ENCODE data around the gene SMIM15.

Gene SMIM15

GRCh38 chr5:61151893-61152292 lies 10.4 kb downstream of the SMIM15 start:
- no peak for DNase-seq (ENCODE audit: low read depth)
- TF ChIP-seq CTCF (IDR thresholded peaks at IDR 0.05; ENCODE audit: low read depth, low read length) (no peak), POLR2A (IDR thresholded peaks at IDR 0.05; ENCODE audit: extremely low read depth, insufficient read length) (no peak), MYC (IDR thresholded peaks at IDR 0.05; ENCODE audit: low read depth, low read length) (no peak), MAX (IDR thresholded peaks at IDR 0.05; ENCODE audit: low read depth, low read length) (no peak)
- no peak overlapping the region for H3K4me3 ChIP-seq (ENCODE audit: low read depth, low read length)

- DNase-seq (ENCODE audit: low read depth) = no peak
- TF ChIP-seq MAX (IDR thresholded peaks at IDR 0.05; ENCODE audit: low read depth, low read length) (no peak), POLR2A (IDR thresholded peaks at IDR 0.05; ENCODE audit: extremely low read depth, insufficient read length) (no peak), MYC (IDR thresholded peaks at IDR 0.05; ENCODE audit: low read depth, low read length) (no peak), CTCF (IDR thresholded peaks at IDR 0.05; ENCODE audit: low read depth, low read length) (no peak)
- no peak overlapping the region for H3K4me3 ChIP-seq (ENCODE audit: low read depth, low read length)
Observed at GRCh38 chr5:61148515-61148914, 13.8 kb downstream of the SMIM15 start.

- no peak for DNase-seq (ENCODE audit: low read depth)
- H3K4me3 ChIP-seq (ENCODE audit: low read depth, low read length) = no peak overlapping the region
- TF ChIP-seq CTCF (IDR thresholded peaks at IDR 0.05; ENCODE audit: low read depth, low read length) = no peak
Observed at GRCh38 chr5:61142811-61143210, 19.5 kb downstream of the SMIM15 start.

GRCh38 chr5:61142391-61142790 lies 19.9 kb downstream of the SMIM15 start:
- TF ChIP-seq MAX (IDR thresholded peaks at IDR 0.05; ENCODE audit: low read depth, low read length) (no peak), CTCF (IDR thresholded peaks at IDR 0.05; ENCODE audit: low read depth, low read length) (no peak), MYC (IDR thresholded peaks at IDR 0.05; ENCODE audit: low read depth, low read length) (no peak)
- H3K4me3 ChIP-seq (ENCODE audit: low read depth, low read length) = no peak overlapping the region
- no peak for DNase-seq (ENCODE audit: low read depth)

GRCh38 chr5:61141801-61142200 lies 20.5 kb downstream of the SMIM15 start:
- TF ChIP-seq POLR2A (IDR thresholded peaks at IDR 0.05; ENCODE audit: extremely low read depth, insufficient read length) (no peak), MYC (IDR thresholded peaks at IDR 0.05; ENCODE audit: low read depth, low read length) (no peak), MAX (IDR thresholded peaks at IDR 0.05; ENCODE audit: low read depth, low read length) (no peak), CTCF (IDR thresholded peaks at IDR 0.05; ENCODE audit: low read depth, low read length) (no peak)
- DNase-seq (ENCODE audit: low read depth) = no peak
- H3K4me3 ChIP-seq (ENCODE audit: low read depth, low read length) = no peak overlapping the region

GRCh38 chr5:61139931-61140330 lies 22.3 kb downstream of the SMIM15 start:
- TF ChIP-seq CTCF (IDR thresholded peaks at IDR 0.05; ENCODE audit: low read depth, low read length) = no peak

More at GRCh38 chr5:61139931-61140330, 22.3 kb downstream of the SMIM15 start:
- no peak overlapping the region for H3K4me3 ChIP-seq (ENCODE audit: low read depth, low read length)
- DNase-seq (ENCODE audit: low read depth) = no peak
